ENCODE measurements around the gene LRRK1.

LRRK1 gene

DNA sequence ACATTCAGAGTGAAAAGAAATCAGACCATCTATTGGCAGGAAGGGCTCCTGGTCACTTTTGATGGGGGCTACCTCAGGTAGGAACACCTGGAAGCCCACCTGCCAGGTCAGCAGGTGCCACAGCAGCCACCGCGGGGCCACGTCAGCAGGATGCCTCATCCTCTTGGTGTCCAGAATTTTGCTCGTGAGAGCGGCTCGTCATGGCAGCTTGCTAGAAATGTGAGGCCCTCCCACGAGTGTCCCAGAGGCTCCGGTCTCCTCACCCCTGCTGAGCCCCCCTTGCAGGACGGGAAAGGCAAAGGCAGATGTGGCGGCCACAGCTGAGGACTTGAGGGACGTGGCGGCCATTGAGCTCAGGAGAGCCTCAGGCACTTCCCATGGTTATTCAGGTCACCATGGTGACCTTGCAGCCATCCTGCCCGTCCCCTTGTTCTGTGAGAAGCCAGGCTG is 129.4 kb downstream of the LRRK1 start:
- DNase-seq = no peak

DNA sequence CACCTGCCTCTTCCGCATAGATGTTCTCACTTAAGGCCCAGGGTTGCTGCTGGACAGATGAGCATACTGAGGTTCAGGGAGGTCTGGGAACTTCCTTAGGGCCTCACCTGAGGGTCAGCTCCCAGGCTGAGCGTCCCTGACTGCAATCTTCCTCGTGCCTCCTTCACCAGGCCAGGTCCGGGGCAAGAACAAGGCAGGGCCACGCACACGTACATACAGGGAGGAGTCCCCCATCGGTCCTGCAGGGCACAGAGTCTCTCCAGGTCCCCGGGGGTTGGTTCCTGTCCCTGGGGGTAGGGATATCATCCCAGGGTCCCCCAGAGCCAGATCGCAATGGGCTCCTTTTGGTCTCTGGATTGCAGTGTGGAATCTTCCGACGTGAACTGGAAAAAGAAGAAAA is 130.1 kb downstream of the LRRK1 start:
- DNase-seq = no peak

GRCh38 chr15:101049856-101050622 is 130.9 kb downstream of the LRRK1 start:
- DNase-seq = no peak

GRCh38 chr15:101050623-101051290 is 131.6 kb downstream of the LRRK1 start:
- no peak for DNase-seq

DNA sequence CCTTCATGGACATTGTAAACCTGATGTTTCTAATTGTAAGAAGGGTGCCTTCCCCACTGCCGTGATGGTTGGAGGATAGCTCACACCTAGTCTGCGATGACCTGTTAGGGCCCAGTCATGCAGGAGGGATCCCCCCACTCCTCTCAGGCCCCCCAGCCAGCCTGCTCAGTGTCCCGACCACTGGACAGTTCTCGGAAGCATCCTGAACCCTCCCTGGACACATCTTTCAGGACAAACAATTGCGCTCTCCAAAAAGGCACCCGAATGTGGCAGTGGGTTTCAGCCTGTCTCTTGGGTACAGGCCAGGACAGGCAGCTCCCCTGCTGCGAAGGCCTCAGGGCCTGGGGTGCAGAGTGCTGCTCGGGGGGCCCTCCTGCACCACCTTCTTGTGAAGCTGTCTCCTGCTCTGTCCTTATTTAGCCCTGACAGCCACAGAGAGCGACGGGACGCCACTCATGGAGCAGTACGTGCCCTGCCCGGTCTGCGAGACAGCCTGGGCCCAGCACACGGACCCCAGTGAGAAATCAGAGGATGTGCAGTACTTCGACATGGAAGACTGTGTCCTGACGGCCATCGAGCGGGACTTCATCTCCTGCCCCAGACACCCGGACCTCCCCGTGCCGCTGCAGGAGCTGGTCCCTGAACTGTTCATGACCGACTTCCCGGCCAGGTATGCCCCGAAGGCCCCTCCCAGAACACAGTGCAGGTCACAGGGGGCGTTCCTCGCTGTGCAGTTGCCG is 132.3 kb downstream of the LRRK1 start:
- DNase-seq = no peak

GRCh38 chr15:101052031-101052620 is 133.0 kb downstream of the LRRK1 start:
- DNase-seq = no peak

DNA sequence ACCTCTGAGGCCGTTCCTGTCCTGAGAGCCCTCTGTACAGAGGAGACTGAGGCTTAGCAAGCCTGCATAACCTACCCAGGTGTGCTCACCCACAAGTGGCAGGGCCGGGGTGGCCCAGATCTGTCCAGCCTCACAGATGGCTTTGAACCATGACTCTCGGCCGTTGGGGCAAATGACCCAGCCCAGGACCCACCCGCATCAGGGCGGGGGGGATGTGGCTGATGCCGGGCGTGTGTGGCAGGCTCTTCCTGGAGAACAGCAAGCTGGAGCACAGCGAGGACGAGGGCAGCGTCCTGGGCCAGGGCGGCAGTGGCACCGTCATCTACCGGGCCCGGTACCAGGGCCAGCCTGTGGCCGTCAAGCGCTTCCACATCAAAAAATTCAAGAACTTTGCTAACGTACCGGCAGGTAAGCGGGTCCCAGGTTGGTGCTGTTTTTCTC is 133.5 kb downstream of the LRRK1 start:
- no peak for DNase-seq

GRCh38 chr15:101053261-101053660 is 134.1 kb downstream of the LRRK1 start:
- no peak for DNase-seq

DNA sequence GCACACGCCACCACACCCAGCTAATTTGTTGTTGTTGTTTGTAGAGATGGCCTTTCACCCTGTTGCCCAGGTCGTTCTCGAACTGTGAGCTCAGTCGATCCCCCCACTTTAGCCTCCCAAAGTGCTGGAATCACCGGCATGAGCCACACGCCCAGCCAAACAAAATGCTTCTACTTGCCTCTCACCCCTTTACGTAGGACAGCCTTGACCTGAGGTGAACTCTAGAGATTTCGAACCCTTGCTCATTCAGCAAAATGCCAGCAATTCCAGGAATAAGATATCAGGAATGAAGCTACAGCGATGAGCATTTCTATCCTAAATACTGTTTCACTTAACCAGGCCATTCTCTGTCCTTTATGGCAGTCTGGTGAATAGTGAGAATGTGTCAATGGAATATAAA is 135.0 kb downstream of the LRRK1 start:
- DNase-seq = no peak

DNA sequence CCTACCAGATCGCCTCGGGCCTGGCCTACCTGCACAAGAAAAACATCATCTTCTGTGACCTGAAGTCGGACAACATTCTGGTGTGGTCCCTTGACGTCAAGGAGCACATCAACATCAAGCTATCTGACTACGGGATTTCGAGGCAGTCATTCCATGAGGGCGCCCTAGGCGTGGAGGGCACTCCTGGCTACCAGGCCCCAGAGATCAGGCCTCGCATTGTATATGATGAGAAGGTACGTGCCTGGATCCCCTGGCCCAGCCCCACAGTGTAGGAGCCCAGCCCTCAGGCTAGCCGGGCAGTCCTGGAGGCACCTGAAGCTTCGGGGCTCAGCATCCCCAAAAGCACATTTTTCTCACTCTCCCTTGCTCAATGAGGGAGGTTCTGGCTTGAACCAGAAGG is 135.8 kb downstream of the LRRK1 start:
- no peak for DNase-seq

DNA sequence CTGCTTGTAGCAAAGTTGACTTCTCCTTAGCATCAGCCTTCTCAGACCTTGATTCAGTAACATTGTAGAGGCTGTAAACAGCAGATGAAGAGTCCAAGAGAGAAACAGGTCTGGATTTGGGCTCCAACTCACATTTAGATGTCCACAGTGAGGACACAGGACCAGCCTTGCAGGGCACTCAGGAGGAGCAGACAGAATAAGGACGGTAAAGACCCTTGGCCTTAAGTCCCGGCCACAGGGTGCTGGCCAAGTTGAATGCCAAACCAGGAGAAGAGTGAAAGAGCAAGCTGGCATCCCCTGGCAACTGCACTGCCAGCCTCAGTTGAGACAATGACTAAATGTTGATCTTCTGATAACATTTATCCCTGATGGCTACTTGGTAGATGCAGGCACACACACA is 136.3 kb downstream of the LRRK1 start:
- DNase-seq = no peak

DNA sequence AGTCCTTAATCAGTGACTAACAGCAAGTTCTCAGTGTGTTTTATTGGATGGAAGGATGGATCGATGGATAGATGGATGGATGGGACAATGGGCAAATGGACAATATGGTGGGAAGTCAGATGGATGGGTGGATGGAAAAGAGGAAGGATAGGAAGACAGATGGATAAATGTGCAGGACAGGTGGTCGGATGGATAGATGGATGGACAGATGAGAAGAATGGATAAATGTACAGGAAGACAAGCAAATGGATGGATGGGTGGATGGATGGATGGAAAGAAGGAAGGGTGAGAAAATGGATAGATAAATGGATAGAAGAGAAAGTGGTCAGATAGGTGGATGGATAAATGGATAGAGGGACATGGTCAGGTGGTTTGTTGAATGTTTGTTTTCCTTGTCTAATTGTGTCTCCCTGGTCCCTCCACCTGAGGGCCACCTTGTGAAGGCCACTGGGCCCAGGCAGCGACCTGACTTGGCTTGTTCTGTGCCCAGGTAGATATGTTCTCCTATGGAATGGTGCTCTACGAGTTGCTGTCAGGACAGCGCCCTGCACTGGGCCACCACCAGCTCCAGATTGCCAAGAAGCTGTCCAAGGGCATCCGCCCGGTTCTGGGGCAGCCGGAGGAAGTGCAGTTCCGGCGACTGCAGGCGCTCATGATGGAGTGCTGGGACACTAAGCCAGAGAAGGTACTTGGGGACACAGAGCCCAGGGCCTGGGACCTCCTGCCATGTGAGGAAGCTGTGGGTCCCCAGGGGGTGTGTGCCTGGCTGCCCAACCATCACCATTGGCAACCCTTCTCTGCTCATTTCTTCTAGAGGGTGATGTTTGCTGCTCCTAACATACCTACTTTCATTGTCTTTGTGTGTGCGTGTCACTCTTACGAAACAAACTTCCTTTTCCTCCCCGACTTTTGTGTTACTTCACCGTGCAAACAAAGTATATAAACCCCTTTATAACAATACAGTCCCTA is 137.5 kb downstream of the LRRK1 start:
- DNase-seq = no peak

DNA sequence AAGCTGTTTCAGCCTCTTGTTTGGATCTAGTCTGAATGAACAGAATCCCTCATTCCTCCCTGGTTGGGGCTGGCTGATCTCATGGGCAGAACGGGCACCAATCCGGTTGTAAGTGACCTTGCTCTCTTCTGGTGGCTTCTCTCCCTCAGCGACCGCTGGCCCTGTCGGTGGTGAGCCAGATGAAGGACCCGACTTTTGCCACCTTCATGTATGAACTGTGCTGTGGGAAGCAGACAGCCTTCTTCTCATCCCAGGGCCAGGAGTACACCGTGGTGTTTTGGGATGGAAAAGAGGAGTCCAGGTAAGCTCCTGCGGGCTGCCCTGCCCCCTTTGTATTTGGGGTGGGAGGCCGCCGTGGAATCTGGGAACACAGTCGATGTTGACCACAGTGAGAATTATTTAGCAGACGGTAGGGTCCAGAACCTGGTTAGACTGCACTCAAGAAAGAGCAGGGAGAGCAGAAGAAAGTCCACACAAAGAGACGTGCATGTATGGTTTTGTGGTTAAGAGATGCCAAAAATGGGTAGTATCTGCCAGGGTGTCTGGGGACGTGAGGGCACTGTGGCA is 138.8 kb downstream of the LRRK1 start:
- DNase-seq = no peak

DNA sequence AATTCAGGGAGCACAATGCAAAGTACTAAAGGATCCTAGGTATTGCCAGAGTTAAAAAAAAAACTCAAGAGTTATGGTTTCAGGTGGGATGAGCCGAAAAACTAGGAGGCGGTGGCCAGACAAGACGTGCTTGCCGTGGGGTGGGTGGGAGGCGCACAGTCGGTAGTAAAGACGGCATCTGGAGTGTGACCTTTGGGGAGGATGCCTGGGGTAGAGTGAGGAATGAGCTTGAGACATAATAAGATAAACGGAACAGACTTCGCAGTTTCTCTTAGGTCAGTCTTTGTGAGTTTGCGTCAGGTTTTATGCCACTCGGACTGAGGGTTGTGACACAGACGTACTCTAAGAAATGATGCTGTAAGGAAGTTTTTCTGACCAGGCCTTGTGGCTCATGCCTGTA is 139.6 kb downstream of the LRRK1 start:
- no peak for DNase-seq

DNA sequence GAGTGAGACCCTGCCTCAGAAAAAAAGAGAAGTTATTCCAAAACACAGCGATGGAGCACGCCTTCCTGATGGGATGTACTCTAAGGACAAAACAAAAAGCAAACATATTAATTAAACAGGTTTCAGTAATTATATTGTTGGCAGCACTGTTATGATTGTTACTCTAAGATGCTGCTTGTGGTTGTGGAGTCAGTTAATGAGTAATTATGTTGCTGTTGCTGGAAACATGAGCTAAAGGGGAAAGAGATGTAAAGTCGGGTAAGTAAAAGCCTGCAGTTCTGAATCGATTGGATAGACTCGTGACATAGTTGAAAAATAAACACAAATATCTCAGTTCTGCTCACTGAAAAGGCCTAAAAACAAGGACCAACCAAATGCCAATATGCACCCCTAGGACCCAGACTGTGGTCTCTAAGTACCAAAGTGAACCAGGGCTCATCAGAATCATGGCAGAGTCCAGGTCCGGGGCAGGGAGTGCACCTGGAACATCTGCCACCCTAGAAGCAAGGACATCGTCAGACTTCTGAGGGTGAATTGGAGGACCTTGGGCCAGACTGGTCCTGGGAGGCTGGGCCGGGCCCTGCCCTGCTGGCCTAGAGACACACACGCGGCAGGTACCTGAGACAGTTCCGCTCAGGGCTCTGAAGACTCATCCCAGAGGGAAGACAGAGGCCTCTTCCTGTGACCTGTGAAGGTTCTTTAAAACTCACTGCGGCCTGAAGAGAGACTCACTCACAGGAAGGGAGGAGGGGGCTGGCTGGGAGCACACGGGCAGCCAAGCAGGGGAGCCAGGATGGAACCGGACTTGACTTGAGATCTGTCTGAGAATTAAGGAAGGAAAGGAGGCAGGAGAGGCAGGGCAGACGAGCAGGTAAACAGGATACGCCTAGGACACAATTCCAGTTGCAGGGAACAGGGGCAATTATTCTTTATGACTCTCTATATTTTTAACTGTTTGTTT is 140.5 kb downstream of the LRRK1 start:
- DNase-seq = no peak

DNA sequence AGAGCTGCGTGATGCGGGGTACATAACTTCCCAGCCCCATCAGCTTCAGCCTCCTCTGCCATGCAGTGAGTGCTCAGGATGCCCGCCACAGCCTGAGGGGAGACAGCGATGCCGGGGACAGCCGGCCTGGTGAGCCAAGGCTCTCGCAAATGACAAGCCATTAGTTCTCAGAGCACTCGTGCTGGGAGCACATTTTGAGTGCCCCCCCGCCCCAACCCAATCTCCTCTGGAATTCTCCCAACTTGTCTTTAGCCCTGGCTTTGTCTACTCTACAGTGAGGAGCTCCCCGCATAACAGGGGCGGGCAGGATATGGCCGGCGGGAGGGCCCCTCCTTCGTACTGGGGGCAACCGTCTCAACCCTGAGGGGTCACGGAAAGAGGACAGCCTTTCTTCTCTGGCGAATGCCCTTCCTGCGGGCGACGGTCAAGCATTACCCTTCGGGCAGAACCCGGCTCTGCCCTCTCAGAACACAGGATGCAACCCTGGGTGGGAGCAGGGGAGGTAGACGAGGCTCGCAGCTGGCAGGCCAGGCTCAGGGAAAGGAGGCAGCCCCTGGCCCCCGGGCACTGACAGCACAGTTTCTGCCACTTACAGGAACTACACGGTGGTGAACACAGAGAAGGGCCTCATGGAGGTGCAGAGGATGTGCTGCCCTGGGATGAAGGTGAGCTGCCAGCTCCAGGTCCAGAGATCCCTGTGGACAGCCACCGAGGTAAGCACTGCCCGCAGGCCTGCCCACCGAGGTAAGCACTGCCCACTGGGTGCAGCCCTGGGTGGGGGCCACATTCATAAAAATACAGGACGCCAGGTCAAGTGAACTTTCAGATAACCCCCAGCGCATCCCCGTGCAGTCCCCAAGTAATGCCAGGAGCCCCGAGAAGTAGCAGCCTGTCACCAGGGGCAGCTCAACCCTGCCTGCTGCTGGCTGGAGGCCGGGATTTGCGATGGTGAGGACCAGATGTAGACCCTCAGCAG is 141.7 kb downstream of the LRRK1 start:
- DNase-seq = no peak

DNA sequence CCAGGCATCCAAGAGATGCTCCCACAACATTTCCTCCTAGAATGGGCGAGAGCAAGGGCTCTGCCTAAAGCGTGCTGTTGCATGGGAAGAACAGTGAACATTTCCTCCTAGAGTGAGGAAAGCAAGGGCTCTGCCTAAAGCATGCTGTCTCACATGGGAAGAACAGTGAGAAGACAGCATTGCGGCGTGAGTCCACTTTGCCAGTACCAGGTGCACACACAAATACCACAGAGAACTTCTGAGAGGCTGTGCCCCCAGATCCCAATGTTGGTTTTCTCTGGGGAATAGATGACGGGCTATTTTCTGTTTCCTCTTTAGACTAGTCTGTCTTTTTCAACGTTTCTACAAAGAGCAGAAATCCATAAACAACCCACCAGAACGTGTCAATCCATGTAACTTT is 142.9 kb downstream of the LRRK1 start:
- DNase-seq = no peak

GRCh38 chr15:101062471-101063171 is 143.5 kb downstream of the LRRK1 start:
- DNase-seq = no peak

DNA sequence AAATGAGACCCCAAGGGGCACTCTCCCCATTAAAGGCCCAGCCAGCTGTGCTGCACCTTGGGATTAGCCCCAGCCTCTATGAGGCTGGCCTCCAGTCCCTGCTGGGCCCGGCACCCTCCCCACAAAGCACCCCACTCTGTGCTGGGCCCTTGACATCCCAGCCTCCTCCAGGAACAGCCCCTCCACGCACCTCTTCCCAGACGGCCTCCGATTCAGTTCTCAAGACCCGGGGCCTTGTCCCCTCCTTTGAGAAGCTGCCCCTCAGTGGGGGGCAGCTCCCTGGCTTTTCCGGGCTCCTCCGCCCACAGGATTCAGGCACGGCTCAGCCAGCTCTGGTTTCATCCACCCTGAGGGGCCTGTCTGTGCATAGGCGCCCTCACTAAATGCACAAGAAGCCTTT is 144.1 kb downstream of the LRRK1 start:
- DNase-seq = no peak
